ENCODE results near the gene SLC25A42. TPM values are rescaled to one million over a fixed set of nuclear protein-coding genes. Genes with fewer than 3 reads are reported as not detected.
"Not testable (repeated sequence)": the region's sequence is repeated elsewhere in the genome, so short reads cannot be mapped to it uniquely, and the experiment has no call there.

SLC25A42 gene
- total RNA-seq, 3 donors from 2014 or later, result 9.4 to 11.7 (median 9.8) TPM

- peak; percentile 75 to 79 (median 76) for DNase-seq
- H3K4me3 ChIP-seq, result no peak overlapping the region
- no peaks in the 10 kb centered on the region for H3K36me3 ChIP-seq (ENCODE audit: low read depth)
- intact Hi-C loops (cut with DNase I, micrococcal nuclease), result no loop called here
- H3K4me1 ChIP-seq (ENCODE audit: low read depth), result peaks cover 13% of the 10 kb centered on the region
- H3K9me3 ChIP-seq, result no peaks in the 10 kb centered on the region
- TF ChIP-seq CTCF (IDR thresholded peaks at IDR 0.05), result no peak
- peak; percentile 85 for ATAC-seq
These were observed 41.7 kb downstream of the SLC25A42 start for GRCh38 chr19:19105365-19106055.

GRCh38 chr19:19106056-19106551 is 42.3 kb downstream of the SLC25A42 start:
- H3K9me3 ChIP-seq, result no peaks in the 10 kb centered on the region
- intact Hi-C loops (cut with DNase I, micrococcal nuclease), result no loop called here
- H3K36me3 ChIP-seq (ENCODE audit: low read depth), result no peaks in the 10 kb centered on the region
- peak; percentile 21 to 56 (median 48) for DNase-seq
- H3K4me3 ChIP-seq, result no peak overlapping the region
- no peak for TF ChIP-seq CTCF (IDR thresholded peaks at IDR 0.05)
- peak; percentile 34 for ATAC-seq
- H3K4me1 ChIP-seq (ENCODE audit: low read depth), result peaks cover 13% of the 10 kb centered on the region

GRCh38 chr19:19106938-19107337 is 43.1 kb downstream of the SLC25A42 start:
- H3K4me1 ChIP-seq (ENCODE audit: low read depth), result peaks cover 13% of the 10 kb centered on the region
- ATAC-seq; DNase-seq; H3K4me3 ChIP-seq; H3K9me3 ChIP-seq; intact Hi-C loops (cut with DNase I, micrococcal nuclease); H3K36me3 ChIP-seq (ENCODE audit: low read depth): not testable (repeated sequence)

- H3K9me3 ChIP-seq, result no peaks in the 10 kb centered on the region
- no peak for DNase-seq
- H3K36me3 ChIP-seq (ENCODE audit: low read depth), result no peaks in the 10 kb centered on the region
- TF ChIP-seq CTCF (IDR thresholded peaks at IDR 0.05), result no peak
- intact Hi-C loops (cut with DNase I, micrococcal nuclease), result no loop called here
- peaks cover 13% of the 10 kb centered on the region for H3K4me1 ChIP-seq (ENCODE audit: low read depth)
- ATAC-seq, result no peak
- no peak overlapping the region for H3K4me3 ChIP-seq
These were observed 43.9 kb downstream of the SLC25A42 start for GRCh38 chr19:19107654-19108053.

- intact Hi-C loops (cut with DNase I, micrococcal nuclease), result no loop called here
- Histone ChIP-seq H3K4me3 (no peak overlapping the region), H3K36me3 (ENCODE audit: low read depth) (no peaks in the 10 kb centered on the region), H3K4me1 (ENCODE audit: low read depth) (peaks cover 12% of the 10 kb centered on the region), H3K9me3 (no peaks in the 10 kb centered on the region)
- no peak for DNase-seq
- ATAC-seq, result no peak
- no peak for TF ChIP-seq CTCF (IDR thresholded peaks at IDR 0.05)
These were observed 45.8 kb downstream of the SLC25A42 start for GRCh38 chr19:19109601-19110000.

- no peaks in the 10 kb centered on the region for H3K36me3 ChIP-seq (ENCODE audit: low read depth)
- no peaks in the 10 kb centered on the region for H3K9me3 ChIP-seq
- TF ChIP-seq CTCF (IDR thresholded peaks at IDR 0.05), result no peak
- ATAC-seq, result peak; percentile 55
- peaks cover 4% of the 10 kb centered on the region for H3K4me1 ChIP-seq (ENCODE audit: low read depth)
- DNase-seq, result peak in 1 of 3 donors; percentile 15
- no peak overlapping the region for H3K4me3 ChIP-seq
- intact Hi-C loops (cut with DNase I, micrococcal nuclease), result loop anchor here in 1 of 2 donors (10.0 kb wide), 1 partner anchor 56 kb away; no protein-coding TSS in a partner anchor
These were observed 46.8 kb downstream of the SLC25A42 start for GRCh38 chr19:19110410-19111135.
